ENCODE results near the gene IGF2R.

DNA sequence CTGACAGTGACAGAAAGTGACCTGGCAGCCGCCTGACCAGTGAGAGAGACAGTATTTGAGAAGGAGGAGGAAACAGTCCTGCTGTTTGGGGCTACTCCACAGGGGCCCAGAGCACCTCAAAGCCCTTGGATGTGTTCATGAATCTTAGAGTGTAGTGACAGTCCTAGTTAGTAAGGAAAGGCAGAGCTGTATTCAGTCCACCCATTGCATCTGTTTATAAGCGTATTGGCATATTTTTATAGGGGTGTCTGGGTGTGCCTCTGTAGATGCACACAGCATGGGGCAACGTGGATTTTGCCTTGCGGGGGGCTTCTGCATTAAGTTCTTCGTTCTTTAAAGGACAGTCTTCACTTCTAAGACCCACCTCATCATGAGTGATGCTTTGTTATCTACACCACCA, 108.1 kb downstream of the IGF2R start:
- TF ChIP-seq, protein P1, sequence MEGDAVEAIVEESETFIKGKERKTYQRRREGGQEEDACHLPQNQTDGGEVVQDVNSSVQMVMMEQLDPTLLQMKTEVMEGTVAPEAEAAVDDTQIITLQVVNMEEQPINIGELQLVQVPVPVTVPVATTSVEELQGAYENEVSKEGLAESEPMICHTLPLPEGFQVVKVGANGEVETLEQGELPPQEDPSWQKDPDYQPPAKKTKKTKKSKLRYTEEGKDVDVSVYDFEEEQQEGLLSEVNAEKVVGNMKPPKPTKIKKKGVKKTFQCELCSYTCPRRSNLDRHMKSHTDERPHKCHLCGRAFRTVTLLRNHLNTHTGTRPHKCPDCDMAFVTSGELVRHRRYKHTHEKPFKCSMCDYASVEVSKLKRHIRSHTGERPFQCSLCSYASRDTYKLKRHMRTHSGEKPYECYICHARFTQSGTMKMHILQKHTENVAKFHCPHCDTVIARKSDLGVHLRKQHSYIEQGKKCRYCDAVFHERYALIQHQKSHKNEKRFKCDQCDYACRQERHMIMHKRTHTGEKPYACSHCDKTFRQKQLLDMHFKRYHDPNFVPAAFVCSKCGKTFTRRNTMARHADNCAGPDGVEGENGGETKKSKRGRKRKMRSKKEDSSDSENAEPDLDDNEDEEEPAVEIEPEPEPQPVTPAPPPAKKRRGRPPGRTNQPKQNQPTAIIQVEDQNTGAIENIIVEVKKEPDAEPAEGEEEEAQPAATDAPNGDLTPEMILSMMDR (IDR thresholded peaks at IDR 0.05): no peak
- no peak for TF ChIP-seq EZH2 (IDR thresholded peaks at IDR 0.05)
- TF ChIP-seq EZH2phosphoT487 (IDR thresholded peaks at IDR 0.05): no peak

All from neural progenitor cell (in vitro differentiated cells).